ENCODE results near the gene PFKP.

DNA sequence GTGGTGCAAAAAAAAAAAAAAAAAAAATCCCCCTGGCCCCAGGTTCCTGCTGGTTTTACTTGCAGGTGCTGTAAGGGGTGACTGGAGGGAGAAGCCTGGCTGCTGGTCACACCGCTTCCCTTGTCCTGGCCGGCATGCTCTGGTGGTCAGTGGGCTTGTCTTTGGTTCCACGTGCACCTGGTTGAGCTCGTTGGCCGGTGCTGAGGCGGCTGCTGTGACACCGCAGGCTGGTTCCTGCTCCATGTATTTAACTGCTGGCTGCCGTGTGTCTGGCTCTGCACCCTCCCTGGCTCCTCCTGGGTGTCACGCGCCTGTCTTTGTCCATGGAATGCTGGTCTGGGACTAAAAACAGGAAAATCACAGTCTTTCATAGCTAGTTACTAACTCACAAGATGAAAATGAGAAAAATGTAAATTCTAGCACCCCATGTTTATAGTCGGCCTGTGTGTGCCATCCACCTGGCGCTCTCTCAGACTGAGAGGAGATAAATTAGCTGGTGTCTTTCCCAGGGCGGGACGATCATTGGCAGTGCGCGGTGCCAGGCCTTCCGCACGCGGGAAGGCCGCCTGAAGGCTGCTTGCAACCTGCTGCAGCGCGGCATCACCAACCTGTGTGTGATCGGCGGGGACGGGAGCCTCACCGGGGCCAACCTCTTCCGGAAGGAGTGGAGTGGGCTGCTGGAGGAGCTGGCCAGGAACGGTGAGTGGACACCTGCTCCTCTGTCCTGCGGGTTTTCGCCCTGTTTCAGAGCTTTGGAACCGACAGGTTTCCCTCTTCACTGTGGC lies 33.7 kb downstream of the PFKP start:
- no peak for TF ChIP-seq CTCF (IDR thresholded peaks at IDR 0.05)
- TF ChIP-seq POLR2A (IDR thresholded peaks at IDR 0.05): no peak
